Islet of Langerhans (tissue), 1 donor: ENCODE data around the gene GNG12.

Experiments
- FAIRE-seq: peaks from one replicate; lab custom pipeline; 2011; peaks lifted over from hg19 to GRCh38; lab: Jason Lieb, UNC

The GNG12 gene

DNA sequence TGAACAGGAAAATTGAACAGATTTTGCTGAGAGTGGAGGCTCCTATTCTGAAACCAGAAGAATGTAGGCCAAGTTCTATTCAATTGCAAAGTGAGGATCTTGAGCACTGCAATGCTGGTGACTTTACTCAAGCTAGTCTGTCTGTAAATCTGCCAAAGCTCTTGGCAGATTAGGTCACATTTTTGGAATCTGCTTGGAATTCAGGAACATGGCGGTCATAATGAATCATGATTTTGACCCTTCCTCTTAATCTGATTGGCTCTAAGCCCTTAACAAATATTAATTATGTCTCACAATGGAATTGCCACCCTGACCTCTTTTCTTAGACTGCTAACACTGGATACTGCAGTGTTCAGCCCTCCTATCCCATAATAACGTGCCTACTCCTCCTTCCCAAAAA lies 7.2 kb upstream of the GNG12 start:
- no peak for FAIRE-seq

- FAIRE-seq: no peak
Observed at GRCh38 chr1:67839826-67840225, 6.6 kb upstream of the GNG12 start.

GRCh38 chr1:67838180-67838910 lies 5.1 kb upstream of the GNG12 start:
- no peak for FAIRE-seq

DNA sequence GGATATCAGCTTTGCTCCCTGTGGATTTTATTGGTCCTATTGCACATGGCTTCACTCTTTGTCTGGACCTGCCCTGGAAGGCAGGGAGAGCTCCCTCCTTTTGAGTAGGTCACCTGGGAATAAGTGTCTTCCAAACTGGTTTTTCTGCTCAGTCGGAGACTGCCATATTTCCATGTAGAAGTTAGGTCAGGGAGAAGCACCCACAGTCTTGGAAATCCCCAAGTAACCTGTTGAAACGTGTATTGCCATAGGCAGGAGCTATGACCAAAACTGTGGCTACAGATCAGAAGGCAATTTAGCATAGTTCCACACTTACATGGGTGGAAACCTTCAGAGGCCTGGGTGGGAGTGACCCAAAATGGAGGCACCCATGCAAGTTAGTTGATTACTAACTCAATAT lies 3.5 kb upstream of the GNG12 start:
- FAIRE-seq: no peak

DNA sequence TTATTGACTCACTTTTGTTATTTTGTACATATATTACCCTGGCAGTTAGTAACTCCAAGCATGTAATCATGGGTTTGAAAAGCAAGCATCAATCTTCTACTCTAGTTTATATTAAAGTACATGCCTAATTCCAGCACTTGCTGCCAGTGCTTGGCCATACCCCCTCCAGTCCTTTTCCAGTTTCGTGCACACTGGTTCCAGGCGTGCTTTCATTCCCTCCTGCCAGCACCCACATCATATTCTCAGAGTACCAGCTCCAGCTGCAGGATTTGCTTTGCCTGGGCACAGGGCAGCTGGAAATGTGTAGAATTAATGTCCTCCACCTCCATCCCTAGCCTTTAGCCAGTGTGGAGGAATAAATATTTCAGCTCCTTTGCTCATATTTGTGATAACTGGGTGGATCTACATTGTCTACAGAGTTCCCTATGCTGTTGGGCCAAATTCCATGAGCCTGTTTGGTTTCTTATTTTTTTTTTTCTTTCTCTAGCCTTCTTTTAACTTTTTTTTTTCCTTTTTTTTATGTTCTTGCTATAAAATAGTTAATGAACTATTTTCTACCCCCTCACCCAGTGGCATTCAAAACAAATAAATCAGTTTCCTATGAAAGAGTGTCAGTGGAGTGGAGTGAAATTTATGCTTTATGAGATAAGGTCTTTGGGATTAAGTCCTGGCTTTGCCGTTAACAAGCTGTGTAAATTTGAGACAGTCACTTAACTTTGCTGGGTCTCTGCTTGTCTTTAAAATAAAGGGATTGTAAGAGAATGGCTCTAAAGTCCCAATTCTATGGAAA lies 2.6 kb upstream of the GNG12 start:
- FAIRE-seq: no peak

GRCh38 chr1:67834246-67834877 lies 1.1 kb upstream of the GNG12 start:
- FAIRE-seq: no peak

GRCh38 chr1:67833602-67833940 lies 304 bp upstream of the GNG12 start:
- no peak for FAIRE-seq

DNA sequence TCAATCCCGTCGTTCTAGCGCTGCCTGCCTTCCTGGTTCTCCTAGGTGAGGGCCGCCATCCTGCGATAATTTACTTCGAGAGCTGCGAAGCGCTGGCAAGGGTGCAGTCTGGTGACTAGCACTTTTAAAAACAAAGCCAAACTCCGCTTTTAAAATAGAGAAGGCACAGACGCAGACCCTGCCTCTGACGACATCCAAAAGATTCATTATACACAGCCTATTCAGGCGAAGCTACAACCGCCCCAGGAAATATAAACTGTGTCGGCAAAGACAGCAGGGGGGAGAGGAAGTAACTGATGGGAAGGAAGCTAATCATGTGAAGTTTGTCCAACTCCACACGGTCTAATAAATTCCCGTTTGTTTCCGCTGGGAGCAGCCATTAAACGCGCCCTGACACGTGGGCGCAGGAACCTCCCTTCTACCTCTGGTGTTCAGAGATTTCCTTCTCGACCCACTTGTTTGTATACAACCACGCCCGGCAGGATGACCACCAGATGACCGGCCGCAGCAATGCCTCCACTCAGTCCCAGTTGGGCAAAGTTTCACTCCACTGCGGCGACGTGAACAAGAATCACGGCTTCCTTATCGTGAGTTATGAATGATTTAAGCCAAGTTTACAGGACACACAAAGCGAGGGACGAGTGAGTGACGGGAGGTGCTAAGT lies 1.3 kb downstream of the GNG12 start:
- FAIRE-seq: no peak

DNA sequence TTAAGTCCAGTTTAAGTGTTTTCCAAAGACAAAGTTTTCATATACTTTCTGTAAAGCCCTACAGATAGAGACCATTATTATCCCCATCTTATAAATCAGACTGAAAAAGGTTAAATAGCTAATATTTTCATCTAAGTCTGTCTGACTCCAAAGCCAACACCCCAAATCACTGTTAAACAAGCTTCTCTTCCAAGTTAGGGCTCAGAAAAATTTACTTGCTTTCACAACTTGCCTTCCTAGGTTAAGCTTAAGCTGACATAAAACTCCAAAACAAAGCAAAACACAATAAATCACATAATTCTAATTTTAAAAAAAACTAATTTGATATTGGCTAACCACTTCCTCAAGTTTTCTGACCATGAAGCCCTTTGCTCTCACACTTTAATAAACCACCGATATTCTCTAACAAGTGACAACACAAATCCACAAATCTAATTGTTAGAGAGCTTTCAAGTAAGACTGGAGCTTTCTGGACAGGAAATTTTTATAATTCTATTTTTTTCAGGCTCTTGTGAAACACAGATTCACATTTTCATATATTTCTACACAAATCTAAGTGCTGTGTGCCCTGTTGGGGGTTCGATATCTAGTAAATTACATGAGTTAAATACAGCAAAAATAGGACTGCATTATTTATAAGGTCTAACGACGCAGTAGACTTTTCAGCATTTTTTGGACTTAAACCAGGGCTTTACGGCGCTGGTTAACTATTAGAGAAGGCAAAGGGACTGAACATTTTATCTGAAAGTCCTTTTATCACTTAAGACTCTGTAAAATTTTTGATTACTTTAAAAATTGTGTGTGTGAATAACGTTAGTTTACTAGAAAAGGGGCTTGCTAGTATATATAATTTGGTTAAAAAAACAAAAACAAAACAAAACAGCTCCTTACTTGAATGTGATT lies 2.1 kb downstream of the GNG12 start:
- FAIRE-seq: no peak

- peak; percentile 58 for FAIRE-seq
Observed at GRCh38 chr1:67830226-67830625, 3.0 kb downstream of the GNG12 start.

GRCh38 chr1:67827688-67828087 lies 5.6 kb downstream of the GNG12 start:
- no peak for FAIRE-seq

GRCh38 chr1:67825591-67825990 lies 7.7 kb downstream of the GNG12 start:
- FAIRE-seq: no peak

GRCh38 chr1:67824766-67825165 lies 8.5 kb downstream of the GNG12 start:
- no peak for FAIRE-seq

- FAIRE-seq: no peak
Observed at GRCh38 chr1:67823615-67824014, 9.7 kb downstream of the GNG12 start.

GRCh38 chr1:67821263-67821662 lies 12.0 kb downstream of the GNG12 start:
- FAIRE-seq: no peak

DNA sequence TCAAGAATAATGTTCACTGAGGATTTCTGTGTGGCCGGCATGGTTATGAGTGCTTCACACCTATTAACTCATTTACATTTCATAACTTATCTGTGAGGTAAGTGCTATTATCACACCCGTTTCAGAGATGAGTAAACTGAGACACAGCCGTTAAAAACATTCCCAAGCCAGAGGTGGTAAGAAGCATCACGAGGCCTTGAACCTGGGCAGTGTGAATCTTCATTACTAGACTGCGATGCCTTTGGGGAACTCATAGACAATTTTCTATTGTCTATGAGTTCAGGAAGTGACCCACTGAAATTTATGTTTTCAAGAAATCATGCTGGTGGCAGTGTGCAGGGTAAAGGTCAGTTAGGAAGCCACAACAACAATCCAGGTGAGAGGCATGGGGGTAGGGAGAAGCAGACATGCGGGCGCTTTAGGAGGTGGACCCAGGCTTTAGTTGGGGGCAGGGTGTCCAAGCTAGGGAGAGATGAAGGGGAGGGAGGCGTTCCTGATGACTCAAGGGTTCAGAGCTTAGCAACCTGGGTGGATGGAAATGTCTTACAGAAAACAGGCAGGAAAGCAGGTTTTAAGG lies 14.5 kb downstream of the GNG12 start:
- FAIRE-seq: no peak

- FAIRE-seq: no peak
Observed at GRCh38 chr1:67818162-67818561, 15.1 kb downstream of the GNG12 start.

DNA sequence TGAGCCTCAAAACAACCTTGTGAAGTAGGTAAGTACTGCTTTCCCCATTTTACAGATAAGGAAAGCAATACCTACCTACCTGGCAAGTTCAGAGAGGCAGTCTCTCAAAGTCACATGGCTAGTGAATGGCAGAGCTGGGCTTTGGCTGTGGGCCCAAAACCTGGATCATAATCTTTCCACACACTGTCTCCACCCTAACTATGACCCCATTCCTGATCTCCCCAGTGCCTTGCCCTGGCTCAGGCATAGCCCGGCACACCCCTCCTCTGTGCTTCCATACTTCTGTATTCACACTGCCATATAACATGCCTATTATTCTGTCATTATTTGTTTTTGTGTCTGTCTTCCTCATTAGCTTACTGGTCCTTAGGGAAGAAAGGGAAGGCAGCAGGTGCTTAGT lies 15.9 kb downstream of the GNG12 start:
- no peak for FAIRE-seq

- no peak for FAIRE-seq
Observed at GRCh38 chr1:67816506-67816905, 16.8 kb downstream of the GNG12 start.

DNA sequence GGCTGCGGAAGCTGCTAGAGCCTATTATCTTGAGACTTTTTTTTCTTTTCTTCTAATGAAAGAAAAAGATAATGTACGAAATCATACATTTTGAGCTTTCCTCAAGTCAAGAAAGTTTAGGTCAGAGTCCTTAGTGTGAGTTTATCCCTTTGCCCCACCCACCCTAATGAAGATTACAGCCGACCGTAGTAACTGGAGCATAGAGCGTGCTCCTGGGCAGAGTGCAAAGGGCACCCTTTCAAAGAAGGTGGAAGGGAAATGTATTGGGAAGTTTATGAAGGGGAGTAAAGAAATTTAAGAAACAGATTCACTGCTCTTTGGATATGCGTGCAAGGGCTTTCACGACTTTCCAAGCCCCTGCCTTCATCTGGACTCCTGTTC lies 17.2 kb downstream of the GNG12 start:
- FAIRE-seq: no peak

- FAIRE-seq: no peak
Observed at GRCh38 chr1:67815303-67816094, 17.8 kb downstream of the GNG12 start.
